ENCODE measurements around the gene ZNF217. TPM values are rescaled to one million over a fixed set of nuclear protein-coding genes. Genes with fewer than 3 reads are reported as not detected.

The ZNF217 gene
- total RNA-seq, 1 experiment from 2014 or later: 210 TPM

GRCh38 chr20:53578492-53579222 is 15.0 kb downstream of the ZNF217 start:
- peaks cover 59% of the 10 kb centered on the region for H3K36me3 ChIP-seq (ENCODE audit: control insufficient read depth, insufficient read depth, low read length)
- peak overlapping the region; percentile 57 to 66 for H3K4me3 ChIP-seq (ENCODE audit: low read depth in 2 of 2, low read length in 2 of 2)
- no peaks in the 10 kb centered on the region for H3K9me3 ChIP-seq (ENCODE audit: control insufficient read depth, insufficient read depth, low read depth, low read length)
- DNase-seq (ENCODE audit: low read depth, low spot score) (no peak), ATAC-seq (peak; percentile 27)
- peaks cover 69% of the 10 kb centered on the region for H3K4me1 ChIP-seq (ENCODE audit: control insufficient read depth, insufficient read depth, low read length)
- CTCF ChIA-PET: no interaction called here
- in situ Hi-C loops (cut with HindIII; ENCODE audit: low pct_unique_long_range_greater_than_20kb, low sequenced_read_pairs): no loop called here
- POLR2A ChIA-PET: no interaction called here
- H3K27me3 ChIP-seq (ENCODE audit: control insufficient read depth, insufficient read depth, low read length): no peaks in the 10 kb centered on the region
- peak overlapping the region; percentile 100 for H3K27ac ChIP-seq (ENCODE audit: low read length)
- no TSS peak for BruUV-seq (replicated peaks)
- intact Hi-C loops (cut with micrococcal nuclease; ENCODE audit: unreplicated experiment): loop anchor here (5.0 to 10.0 kb wide), 2 partner anchors 364 to 486 kb away; no protein-coding TSS in a partner anchor
- TF ChIP-seq TCF7L2 (IDR thresholded peaks at IDR 0.05; ENCODE audit: low read depth, low read length) (peak; percentile 13), CTCF (IDR thresholded peaks at IDR 0.05) (peak; percentile 82), REST (IDR thresholded peaks at IDR 0.05; ENCODE audit: insufficient read depth in 1 of 2, low read depth in 2 of 2, low read length in 1 of 2) (no peak), SIN3A (IDR thresholded peaks at IDR 0.05; ENCODE audit: borderline replicate concordance, insufficient read depth, low read depth, low read length) (peak; percentile 54; the same call in 1 of the 2 replicates), POLR2AphosphoS5 (IDR thresholded peaks at IDR 0.05; ENCODE audit: low read depth, low read length) (peak; percentile 73)

GRCh38 chr20:53576586-53577318 is 16.9 kb downstream of the ZNF217 start:
- peak overlapping the region; percentile 100 for H3K27ac ChIP-seq (ENCODE audit: low read length)
- CTCF ChIA-PET: interaction anchor here (0.5 to 0.6 kb wide), 3 partner anchors 26 to 364 kb away, joined by 3 to 5 read pairs (median 4); no protein-coding TSS in a partner anchor
- H3K4me3 ChIP-seq (ENCODE audit: low read depth in 2 of 2, low read length in 2 of 2): peak overlapping the region; percentile 0 to 57; a peak in 3 of 4 replicates
- DNase-seq (ENCODE audit: low read depth, low spot score) (no peak), ATAC-seq (no peak)
- intact Hi-C loops (cut with micrococcal nuclease; ENCODE audit: unreplicated experiment): loop anchor here (5.0 to 10.0 kb wide), 2 partner anchors 366 to 488 kb away; no protein-coding TSS in a partner anchor
- TF ChIP-seq POLR2AphosphoS5 (IDR thresholded peaks at IDR 0.05; ENCODE audit: low read depth, low read length) (peak; percentile 47; the same call in 1 of the 2 replicates), TCF7L2 (IDR thresholded peaks at IDR 0.05; ENCODE audit: low read depth, low read length) (no peak)
- no peaks in the 10 kb centered on the region for H3K27me3 ChIP-seq (ENCODE audit: control insufficient read depth, insufficient read depth, low read length)
- POLR2A ChIA-PET: interaction anchor here (0.7 kb wide), 1 partner anchor 616 kb away, joined by 4 read pairs; no protein-coding TSS in a partner anchor
- H3K36me3 ChIP-seq (ENCODE audit: control insufficient read depth, insufficient read depth, low read length): peaks cover 55% of the 10 kb centered on the region
- H3K4me1 ChIP-seq (ENCODE audit: control insufficient read depth, insufficient read depth, low read length): peaks cover 73% of the 10 kb centered on the region
- no peaks in the 10 kb centered on the region for H3K9me3 ChIP-seq (ENCODE audit: control insufficient read depth, insufficient read depth, low read depth, low read length)
- TSS peak; percentile 16 for BruUV-seq (replicated peaks)
- in situ Hi-C loops (cut with HindIII; ENCODE audit: low pct_unique_long_range_greater_than_20kb, low sequenced_read_pairs): no loop called here
